HL-60/S4 (cell line): ENCODE measurements around the gene FAHD1.
"Not testable (repeated sequence)": the region's sequence is repeated elsewhere in the genome, so short reads cannot be mapped to it uniquely, and the experiment has no call there.

ENCODE experiments used
- in situ Hi-C: fragments of 300-500 bp; cut with MboI; formaldehyde crosslinking; loops from 2 replicates; pipeline ENCODE4 v1.14.3; 2022; ENCODE audit warnings: low sequenced_read_pairs

Gene FAHD1

GRCh38 chr16:1788708-1789100, 38.3 kb upstream of the FAHD1 start:
- in situ Hi-C loops, result no loop called here

GRCh38 chr16:1789643-1790045, 37.4 kb upstream of the FAHD1 start:
- in situ Hi-C loops, result no loop called here

- in situ Hi-C loops, result no loop called here
Measured at GRCh38 chr16:1790261-1790610, 36.8 kb upstream of the FAHD1 start.

- in situ Hi-C loops, result no loop called here
Measured at GRCh38 chr16:1790611-1791255, 36.3 kb upstream of the FAHD1 start.

- in situ Hi-C loops, result no loop called here
Measured at GRCh38 chr16:1791256-1791942, 35.6 kb upstream of the FAHD1 start.

GRCh38 chr16:1791943-1792812, 34.8 kb upstream of the FAHD1 start:
- in situ Hi-C loops, result no loop called here

GRCh38 chr16:1792836-1793577, 34.0 kb upstream of the FAHD1 start:
- in situ Hi-C loops, result no loop called here

GRCh38 chr16:1793578-1794220, 33.3 kb upstream of the FAHD1 start, which contains the start of gene IGFALS:
Gene IGFALS (minus strand): TSS chr16:1793705. CDS start chr16:1793652, 53 bp downstream.
- in situ Hi-C loops, result no loop called here

GRCh38 chr16:1794221-1794871, 32.7 kb upstream of the FAHD1 start:
- in situ Hi-C loops, result no loop called here

- in situ Hi-C loops, result no loop called here
Measured at GRCh38 chr16:1794908-1795666, 31.9 kb upstream of the FAHD1 start.

- in situ Hi-C loops, result not testable (repeated sequence)
Measured at GRCh38 chr16:1799263-1799662, 27.7 kb upstream of the FAHD1 start.

- in situ Hi-C loops, result no loop called here
Measured at GRCh38 chr16:1800701-1801100, 26.3 kb upstream of the FAHD1 start.

- in situ Hi-C loops, result no loop called here
Measured at GRCh38 chr16:1807626-1808025, 19.4 kb upstream of the FAHD1 start.

- in situ Hi-C loops, result no loop called here
Measured at GRCh38 chr16:1808691-1809090, 18.3 kb upstream of the FAHD1 start.

- in situ Hi-C loops, result no loop called here
Measured at GRCh38 chr16:1809281-1809801, 17.7 kb upstream of the FAHD1 start.

GRCh38 chr16:1810106-1810505, 16.9 kb upstream of the FAHD1 start:
- in situ Hi-C loops, result no loop called here

GRCh38 chr16:1810536-1810935, 16.5 kb upstream of the FAHD1 start:
- in situ Hi-C loops, result no loop called here

GRCh38 chr16:1812732-1813163, 14.3 kb upstream of the FAHD1 start:
- in situ Hi-C loops, result no loop called here

- in situ Hi-C loops, result no loop called here
Measured at GRCh38 chr16:1815461-1815860, 11.5 kb upstream of the FAHD1 start.
